ENCODE measurements around the gene SPATA13.
A peak's percentile ranks its signal among the peaks of the same experiment; 100 is the strongest.
"Not testable (repeated sequence)": the region's sequence is repeated elsewhere in the genome, so short reads cannot be mapped to it uniquely, and the experiment has no call there.

The SPATA13 gene

DNA sequence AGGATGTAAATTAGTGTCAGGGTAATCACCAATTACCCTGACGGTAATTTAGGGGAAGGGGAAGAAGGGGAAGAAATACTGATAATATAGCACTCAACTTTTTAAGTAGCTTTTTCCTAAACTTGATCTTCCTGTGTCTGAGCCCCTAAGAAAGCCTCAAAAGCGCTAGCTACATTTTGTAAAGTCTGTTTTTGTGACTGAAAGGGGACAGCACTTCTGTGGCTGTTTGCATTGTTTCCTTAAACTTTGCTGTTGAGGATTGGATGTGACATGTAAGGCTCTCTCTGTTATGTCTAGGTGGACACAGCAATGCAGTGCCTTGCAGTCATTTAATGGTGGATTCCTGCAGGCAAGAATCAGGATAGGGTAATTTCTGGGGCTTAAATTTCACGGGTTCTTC, 42.8 kb downstream of the SPATA13 start:
- DNase-seq = no peak

DNA sequence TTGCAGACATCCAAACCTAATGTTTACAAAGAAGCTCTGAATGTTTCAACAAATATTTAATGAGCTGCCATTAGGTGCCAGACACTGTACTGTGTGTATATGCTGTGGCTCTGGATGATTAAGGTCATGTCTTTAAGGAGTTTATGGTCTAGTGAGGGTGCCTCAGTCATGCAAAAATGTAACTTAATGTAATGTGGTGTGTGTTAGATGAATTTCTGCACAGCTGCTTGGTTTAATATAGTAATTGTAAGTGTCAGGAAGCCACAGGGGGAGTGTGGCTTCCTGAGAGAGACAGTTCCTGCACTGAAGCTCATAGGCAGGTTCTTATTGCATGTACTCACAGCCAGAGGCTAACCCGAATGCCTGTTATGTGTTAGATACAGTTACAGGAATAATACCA, 43.3 kb downstream of the SPATA13 start:
- no peak for DNase-seq

- DNase-seq = not testable (repeated sequence)
These were observed 44.6 kb downstream of the SPATA13 start for GRCh38 chr13:24205076-24205475.

- no peak for DNase-seq
These were observed 47.5 kb downstream of the SPATA13 start for GRCh38 chr13:24207841-24208667.

GRCh38 chr13:24209138-24209537, 48.6 kb downstream of the SPATA13 start:
- no peak for DNase-seq

DNA sequence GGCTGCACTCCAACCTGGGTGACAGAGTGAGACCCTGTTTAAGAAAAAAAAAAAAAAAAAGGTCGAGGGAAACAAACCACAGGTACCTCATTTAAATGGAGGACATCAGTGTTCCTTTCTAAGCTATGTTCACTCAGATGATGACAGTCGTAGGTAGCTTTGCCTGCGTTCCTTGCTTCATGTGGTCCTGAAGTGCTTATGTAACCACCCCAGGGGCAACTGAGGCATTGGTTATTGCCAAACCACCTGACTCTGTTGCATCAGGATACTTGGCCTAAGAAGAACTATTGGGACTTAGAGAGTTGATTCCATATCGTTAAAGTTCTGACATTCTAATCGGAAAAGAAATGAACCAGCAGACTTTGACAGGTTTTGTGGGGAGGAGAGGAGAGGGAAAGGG, 51.7 kb downstream of the SPATA13 start:
- no peak for DNase-seq

DNA sequence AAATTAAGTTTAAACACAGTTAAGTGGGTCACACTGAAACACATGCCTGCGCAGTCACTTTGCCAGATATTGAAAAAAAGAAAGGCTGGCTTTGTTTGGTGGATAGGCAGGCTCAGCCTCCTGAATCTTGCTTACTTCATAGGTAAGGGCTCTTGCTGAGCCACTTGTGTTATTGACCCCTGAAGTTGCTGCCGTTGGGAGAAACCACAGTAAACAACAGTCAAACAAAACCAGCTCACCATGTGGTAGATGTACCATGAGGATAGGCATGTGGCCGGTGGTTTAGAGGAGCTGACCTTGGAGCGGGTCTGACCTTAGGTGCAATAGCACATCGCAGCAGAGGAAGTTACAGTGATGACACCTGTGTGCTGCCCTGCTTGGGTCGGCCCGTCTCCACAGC, 52.2 kb downstream of the SPATA13 start:
- DNase-seq = peak; percentile 12

DNA sequence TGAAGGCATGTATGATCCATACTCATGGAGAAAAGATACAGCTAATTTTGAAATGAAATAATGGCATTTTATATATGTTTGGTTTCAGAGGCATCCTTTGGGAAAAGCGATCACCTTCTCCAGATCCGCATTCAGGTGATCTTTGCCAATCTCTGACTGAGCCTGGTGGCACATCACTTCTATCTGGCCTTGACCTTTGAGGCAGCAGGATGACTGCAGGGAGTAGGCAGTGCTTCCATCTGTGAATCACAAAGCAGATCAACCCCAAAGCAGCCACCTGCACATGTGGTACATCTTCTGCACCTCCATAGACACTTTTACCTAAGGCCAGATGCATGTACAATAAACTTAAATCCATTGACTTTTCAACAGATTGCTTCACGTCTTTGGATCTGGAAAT, 53.4 kb downstream of the SPATA13 start:
- no peak for DNase-seq

GRCh38 chr13:24214528-24214927, 54.0 kb downstream of the SPATA13 start:
- DNase-seq = no peak

GRCh38 chr13:24215126-24215525, 54.6 kb downstream of the SPATA13 start:
- DNase-seq = no peak

DNA sequence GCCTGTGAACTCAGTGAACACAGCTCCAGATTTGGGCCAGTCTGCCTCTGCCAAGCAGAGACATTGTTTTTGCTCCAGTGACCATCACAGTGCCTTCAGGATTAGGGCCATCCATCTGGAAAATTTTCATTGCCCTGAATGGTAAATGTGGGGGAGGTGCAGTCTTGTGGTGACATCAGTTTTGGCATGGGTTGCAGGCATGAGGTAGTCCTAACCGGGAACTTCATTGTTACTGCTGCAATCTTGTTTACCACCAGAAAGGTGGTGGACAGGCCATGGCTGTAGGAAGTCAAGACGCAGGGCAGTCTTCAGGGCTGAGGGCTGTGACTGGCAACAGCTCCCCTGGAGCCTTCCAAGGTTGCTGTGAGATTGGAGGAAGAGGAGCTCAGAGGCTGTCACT, 55.2 kb downstream of the SPATA13 start:
- peak; percentile 54 for DNase-seq

GRCh38 chr13:24216176-24216575, 55.7 kb downstream of the SPATA13 start:
- no peak for DNase-seq

DNA sequence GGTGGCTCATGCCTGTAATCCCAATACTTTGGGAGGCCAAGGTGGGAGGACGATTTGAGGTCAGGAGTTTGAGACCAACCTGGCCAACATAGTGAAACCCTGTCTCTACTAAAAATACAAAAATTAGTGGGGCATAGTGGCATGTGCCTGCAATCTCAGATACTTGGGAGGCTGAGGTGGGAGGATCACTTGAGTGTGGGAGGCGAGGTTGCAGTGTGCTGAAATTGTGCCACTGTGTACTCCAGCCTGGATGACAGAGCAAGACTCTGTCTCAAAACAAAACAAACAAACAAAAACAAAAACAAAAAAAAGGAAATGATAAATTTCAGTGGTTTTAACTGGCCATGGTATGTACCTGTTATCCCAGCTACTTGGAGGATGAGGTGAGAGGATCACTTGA, 56.3 kb downstream of the SPATA13 start:
- DNase-seq = not testable (repeated sequence)

DNA sequence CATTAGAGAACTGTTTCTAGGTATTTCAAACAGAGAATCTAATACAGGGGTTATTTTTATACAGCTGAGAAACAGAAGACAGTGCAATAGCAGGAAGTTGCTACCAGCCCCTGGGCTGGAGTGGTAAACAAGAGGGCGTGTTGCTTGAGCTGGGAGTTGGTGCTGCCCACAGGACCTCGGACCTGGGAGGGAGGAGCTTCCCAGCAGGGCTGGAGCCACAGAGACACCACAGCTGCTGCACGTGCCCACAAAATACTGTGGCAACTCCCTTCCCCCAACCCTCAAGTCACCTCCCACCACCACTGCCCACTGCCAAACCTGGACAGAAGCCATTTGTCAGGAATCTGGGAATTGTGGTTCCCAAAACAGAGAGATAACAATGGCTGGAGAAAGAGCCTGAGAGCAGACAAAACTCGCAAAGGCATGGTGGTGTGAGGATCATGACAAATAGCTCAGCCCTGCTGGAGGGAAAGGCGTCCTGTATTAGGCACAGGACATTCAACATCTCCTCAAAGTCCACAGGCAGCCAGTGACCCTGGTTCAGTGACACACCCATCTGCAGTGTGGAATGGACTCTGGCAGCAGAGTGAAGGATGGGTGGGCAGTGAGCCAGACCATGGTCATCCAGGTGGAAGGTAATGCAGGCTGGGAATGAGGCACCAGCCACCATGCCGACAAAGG, 57.2 kb downstream of the SPATA13 start:
- no peak for DNase-seq

DNA sequence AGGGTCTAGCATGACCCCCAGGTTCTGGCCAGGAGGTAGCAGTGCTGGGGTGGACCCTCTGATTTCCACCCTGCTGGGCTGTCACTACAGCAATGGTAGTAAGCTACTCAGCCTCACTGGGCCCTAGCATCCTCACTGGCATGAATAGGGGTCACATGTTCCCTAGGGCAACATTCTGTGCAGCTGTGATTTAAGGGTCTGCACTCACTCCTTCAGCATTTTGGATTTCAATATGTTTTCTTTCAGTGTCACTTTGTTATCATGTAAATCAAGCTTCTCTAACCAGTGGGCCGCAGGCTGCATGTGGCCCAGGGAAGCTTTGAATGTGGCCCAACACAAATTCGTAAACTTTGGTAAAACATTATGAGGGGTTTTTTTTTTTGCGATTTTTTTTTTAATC, 57.8 kb downstream of the SPATA13 start:
- no peak for DNase-seq

- DNase-seq = no peak
These were observed 58.5 kb downstream of the SPATA13 start for GRCh38 chr13:24218977-24219376.

GRCh38 chr13:24220086-24220703, 59.7 kb downstream of the SPATA13 start:
- peak; percentile 26 for DNase-seq

GRCh38 chr13:24221007-24221406, 60.5 kb downstream of the SPATA13 start:
- no peak for DNase-seq

GRCh38 chr13:24222756-24223155, 62.2 kb downstream of the SPATA13 start:
- DNase-seq = no peak

- no peak for DNase-seq
These were observed 63.1 kb downstream of the SPATA13 start for GRCh38 chr13:24223341-24224231.

GRCh38 chr13:24224232-24224680, 63.7 kb downstream of the SPATA13 start:
- DNase-seq = no peak

DNA sequence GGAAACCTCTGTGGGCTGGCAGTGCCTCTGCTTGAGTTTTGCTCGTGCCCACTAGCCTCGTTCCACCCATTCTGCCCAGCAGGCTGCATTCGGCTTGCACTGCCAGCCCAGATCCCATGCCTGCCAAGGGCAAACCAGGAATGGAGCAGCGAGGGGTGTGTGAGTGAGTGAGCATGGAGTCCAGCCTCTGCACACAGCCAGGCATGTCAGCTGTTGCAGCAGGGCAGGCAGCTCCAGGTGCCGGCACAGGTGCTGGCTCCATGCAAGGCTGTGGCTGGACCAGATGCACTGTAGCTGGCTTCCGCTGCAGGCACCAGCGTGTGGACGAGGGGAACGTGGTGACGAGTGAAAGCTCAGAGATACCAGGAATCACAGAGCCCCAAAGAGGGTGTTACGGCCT, 64.5 kb downstream of the SPATA13 start:
- DNase-seq = no peak

- no peak for DNase-seq
These were observed 65.4 kb downstream of the SPATA13 start for GRCh38 chr13:24225930-24226329.

Data from NCI-H2029 treated with DMSO at 0.1 percent for 48 hours (cell line).